NCI-H146 treated with DMSO at 0.1 percent for 48 hours (cell line): ENCODE results near the gene EFHD1.
"Not testable (repeated sequence)": the region's sequence is repeated elsewhere in the genome, so short reads cannot be mapped to it uniquely, and the experiment has no call there.

Source experiments
- DNase-seq: peaks from one replicate; lab custom pipeline; 2025; ENCODE audit not compliant: unreplicated experiment; lab: John Stamatoyannopoulos, UW

EFHD1 gene

DNA sequence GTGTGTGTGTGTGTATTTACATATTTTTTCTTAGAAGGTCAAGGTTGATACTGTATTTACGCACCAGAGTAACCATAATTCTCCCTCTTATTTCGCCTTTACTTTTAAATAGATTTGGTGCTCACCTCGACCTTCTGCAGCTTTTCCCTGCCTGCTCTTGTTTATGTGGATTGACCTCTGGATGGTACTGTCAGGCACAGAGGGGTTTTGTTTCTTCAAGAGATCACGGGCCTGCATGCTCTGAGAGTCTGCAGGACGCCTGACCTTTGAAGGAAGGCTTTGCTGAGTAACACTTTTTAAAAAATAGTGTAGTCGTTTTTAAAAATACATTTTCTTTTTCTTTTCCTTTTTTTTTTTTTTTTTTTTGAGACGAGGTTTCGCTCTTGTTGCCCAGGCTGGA is 18.1 kb upstream of the EFHD1 start:
- no peak for DNase-seq

DNA sequence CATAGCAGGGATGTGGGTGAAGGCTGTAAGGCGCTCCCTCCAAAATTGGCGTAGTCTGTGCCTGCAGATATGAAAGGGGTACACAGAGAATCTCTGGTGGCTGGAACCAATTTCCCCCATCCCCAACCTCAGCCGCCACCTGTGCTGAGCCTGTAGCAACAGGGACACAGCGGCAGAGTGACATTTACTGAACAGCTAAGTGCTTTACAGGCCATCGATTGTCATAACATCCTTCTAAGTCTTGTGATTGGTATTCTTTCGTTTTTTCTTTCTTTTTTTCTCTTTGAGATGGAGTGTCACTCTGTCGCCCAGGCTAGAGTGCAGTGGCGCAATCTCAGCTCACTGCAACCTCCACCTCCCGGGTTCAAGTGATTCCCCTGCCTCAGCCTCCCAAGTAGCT is 12.2 kb upstream of the EFHD1 start:
- DNase-seq = no peak

DNA sequence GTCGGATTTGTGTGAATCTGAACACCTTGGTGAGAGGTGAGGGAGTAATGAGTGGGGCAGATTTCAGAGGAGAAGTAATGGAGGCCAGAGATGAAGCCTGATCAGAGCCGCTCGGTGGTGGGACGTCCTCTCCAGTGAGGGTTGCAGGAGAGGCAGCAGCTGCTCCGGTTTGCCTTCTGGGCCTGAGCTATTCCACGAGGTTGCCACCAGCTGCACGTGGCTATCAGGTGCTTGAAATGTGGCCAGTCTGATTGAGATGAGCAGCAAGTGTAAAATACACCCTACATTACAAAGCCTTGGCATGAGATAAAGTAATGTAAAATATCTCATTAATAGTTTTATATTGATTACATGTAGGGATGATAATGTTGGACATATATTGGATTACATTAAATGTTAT is 10.8 kb upstream of the EFHD1 start:
- DNase-seq = no peak

DNA sequence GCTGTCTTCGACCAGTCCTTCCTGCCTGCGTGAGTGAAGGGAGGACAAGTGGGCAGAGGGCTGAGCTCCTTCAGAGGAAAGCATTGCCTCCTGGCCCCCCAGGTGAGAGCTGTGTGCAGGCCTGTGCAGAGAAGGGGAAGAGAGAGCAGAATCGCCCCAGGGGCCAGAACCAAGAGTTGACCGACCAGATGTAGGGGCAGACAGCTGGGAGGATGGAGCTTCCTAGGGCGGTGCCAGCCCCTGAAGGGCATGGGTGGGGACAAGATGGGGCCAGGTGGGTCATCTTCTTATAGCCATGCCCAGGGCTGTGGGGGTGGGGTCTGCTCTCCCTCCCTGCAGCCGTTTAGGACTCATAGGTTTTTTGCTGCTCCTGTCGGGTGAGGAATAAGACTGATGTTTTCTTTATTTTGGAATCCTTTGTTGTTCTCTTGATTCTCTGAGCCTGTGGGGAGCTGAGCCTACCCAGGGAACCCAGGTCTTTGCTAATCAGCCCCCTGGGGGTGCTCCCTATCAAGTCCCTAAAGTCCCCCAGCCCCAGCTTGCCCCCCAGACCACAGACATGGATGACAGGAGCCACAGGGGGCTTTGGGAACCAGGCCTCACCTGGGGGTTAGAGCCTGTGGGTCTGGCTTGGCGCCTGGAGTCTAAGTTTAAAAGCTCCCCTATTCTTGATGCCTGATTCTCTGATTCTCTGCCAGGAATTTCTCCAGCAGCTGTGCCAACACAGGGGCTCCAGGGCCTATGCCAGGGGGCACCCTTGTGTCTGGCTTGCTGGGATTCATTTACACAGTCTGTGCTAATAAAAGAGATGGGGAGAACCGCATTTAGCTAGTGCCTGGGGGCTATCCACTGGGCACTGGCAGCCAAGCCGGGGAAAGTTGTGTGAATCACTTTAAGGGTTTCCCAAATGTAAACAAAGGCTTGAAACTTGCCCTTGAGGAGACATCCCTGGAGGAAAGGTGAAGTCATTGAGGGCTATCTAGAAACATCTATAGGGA is 9.3 kb upstream of the EFHD1 start:
- no peak for DNase-seq

DNA sequence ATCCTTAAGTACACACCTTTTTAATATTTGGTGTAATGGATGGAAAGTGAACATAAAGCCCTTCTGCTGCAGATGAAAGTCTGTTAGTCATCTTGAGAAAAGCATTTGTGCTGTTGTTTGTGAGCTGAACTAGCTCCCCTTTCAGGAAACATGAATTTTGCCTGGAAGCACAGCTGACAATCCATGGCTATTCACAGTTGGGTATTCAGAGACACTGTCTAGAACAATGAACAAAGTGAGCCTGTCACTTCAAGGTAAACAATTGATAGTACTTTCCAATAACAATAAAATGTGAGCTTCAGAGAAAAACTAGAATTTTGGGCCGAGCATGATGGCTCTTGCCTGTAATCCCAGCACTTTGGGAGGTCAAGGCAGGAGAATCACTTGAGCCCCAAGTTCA is 6.8 kb upstream of the EFHD1 start:
- no peak for DNase-seq

DNA sequence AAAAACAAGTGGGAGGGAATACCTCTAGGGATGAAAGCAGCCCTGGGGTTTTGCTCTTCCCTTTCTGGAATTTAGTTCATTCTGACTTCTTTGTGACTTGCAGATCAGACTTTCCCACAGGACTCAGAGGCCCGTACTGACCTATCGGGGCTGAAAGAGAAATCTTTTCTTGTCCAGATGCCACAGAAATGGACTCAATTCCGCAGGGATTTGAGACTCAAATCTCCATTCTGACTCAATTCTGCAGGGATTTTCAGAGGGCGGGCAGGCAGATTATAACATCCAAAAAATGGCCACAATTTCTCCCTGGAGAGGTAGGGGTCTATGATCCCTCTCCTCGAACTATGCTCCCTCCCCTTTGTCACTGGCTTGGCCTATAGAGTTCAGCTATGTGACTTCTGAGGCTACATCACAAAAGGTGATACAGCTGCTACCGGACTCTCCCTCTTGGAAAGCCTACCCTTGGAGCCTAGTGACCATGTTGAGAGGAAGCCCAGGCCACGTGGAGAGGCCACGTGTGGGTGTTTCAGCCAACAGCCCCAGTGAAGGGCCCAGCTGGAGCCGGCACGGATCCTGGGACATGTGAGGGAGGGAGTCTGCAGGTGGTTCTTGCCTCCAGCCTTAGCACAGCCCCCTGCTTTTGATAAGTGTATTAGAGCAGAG is 4.8 kb upstream of the EFHD1 start:
- no peak for DNase-seq

DNA sequence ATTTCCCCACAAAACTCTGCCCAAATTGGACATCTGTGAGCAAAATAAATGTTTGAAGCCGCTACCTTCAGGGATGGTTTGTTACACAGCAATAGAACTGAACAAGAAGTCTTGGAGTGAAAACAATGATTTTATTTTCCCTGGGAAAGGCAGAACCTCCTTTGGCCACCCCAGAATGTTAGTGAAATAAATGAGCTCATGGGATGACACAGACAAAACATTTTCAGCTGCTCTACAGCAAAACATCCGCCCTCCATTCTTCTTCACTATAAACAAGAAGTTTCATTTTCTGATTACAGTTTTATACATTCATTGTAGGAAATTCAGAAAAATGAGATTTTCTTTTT is 4.3 kb upstream of the EFHD1 start:
- no peak for DNase-seq

DNA sequence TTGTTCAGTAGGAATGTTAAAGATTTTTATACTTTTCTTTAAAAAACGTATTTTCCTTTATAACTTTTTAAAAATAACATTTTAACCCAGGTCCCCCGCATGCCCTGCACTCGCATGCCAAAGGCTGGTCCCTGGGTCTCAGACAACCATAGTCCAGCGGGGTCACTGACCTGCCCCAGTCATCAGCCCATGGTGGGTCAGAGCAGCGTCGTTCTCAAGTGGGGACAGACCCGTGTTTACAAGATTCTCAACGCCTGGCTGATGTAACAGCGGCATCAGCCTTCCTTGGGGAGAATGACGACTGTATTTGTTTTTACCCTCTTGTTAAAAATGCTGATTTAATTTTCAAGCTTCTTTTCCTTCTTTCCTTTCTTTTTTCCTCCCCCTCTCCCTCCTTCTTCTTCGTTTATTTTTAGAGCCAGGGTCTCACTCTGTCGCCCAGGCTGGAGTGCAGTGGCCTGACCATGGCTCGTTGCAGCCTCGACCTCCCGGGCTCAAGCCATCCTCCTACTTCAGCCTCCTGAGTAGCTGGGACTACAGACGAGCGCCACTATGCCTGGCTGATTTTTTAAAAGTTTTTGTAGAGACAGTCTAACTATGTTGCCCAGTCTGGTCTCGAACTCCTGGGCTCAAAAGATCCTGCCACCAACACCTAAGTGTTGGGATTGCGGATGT is 1.0 kb upstream of the EFHD1 start:
- DNase-seq = no peak

- no peak for DNase-seq
Measured at GRCh38 chr2:232632904-232633412, 446 bp upstream of the EFHD1 start.

GRCh38 chr2:232634206-232635150 is 1.1 kb downstream of the EFHD1 start:
- no peak for DNase-seq

DNA sequence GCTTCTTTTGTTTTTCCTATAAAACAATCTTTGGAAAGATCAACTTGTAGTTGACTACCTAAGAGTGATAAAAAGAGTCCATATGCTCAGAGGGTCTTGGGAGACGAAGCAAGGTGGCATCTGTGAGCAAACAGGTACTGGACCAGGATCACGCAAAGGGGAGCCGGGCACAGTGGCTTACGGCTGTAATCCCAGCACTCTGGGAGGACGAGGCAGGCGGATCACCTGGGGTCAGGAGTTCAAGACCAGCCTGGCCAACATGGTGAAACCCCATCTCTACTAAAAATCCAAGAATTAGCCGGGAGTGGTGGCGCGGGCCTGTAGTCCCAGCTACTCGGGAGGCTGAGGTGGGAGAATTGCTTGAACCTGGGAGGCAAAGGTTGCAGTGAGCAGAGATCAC is 2.0 kb downstream of the EFHD1 start:
- DNase-seq = not testable (repeated sequence)

DNA sequence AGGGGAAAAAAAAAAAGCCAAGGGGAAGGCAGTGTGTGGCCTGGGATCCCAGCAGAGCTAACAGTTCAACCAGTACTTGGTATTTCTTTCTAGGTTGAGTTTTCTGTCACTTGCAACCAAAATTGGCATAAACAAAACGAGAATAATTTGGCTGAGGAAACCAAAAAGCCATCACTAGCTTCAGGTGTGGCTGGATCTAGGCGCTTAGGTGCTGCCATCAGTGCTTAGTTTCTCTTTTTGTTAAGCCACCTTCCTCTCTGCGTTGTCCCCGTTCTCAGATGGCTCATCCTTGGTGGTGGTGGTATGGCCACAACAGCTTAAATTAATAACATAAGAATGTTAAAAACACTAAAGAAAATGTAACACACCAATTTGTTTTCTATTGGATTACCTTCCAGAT is 2.4 kb downstream of the EFHD1 start:
- DNase-seq = no peak

DNA sequence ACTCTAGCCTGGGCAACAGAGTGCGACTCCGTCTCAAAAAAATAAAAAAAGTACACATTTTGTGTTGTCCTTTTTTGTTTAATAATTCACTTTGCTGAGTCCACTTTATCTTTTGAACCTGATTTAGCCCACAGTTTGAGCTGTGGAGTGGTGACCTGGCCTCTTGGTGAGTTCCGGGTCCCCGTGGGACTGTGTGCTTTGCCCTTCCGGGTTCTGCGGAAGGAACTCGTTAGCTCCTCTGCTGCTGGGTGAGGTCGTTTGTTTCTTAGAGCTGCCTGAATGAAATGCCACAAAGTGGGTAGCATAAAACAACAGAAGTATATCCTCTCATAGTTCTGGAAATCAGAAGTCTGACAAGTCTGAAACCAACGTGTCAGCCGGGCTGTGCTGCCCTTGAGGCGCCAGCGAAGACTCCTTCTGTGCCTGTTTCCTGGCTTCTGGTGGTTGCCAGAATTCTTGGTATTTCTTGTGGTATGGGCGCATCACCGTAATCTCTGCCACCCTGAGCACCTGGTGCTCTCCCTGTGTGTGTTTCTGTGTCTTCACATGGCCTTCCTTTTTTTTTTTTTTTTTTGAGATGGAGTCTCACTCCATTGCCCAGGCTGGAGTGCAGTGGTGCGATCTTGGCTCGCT is 3.5 kb downstream of the EFHD1 start:
- DNase-seq = no peak

DNA sequence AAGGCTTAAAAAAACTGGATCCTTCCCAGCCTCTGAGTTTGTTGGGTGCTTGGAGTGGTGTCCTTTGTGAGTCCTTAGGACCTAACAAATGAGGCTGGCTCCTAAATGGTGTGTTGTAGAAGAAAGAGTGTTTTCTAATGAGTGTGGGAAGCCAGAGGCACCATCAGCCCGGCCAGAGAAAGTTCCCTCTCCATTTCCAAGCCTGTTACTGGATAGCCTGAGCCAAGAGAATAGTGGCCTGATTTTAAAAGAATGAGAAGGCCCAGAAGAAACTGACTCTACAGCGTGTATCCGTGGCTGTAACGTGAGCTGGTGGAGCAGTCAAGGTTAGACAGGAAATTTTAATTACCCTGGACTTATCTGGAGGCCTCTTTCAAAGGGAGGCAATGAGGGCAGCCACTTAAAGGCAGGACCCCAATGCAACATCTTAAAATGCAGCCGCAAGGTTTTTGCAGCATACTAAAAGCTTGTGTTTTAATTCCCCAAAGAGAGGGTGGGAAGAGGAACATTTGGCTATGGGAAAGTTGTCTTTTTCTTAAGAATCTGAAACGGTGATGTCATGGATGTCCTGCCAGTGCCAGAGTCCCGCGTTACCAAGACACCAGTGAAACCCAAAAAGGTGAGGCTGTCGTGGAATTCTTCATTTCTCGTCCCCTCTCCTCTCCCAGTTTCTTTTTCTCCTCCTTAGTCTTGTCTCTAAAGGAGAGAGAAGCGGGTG is 4.6 kb downstream of the EFHD1 start:
- DNase-seq = no peak

- no peak for DNase-seq
Measured at GRCh38 chr2:232641153-232641848, 7.9 kb downstream of the EFHD1 start.

DNA sequence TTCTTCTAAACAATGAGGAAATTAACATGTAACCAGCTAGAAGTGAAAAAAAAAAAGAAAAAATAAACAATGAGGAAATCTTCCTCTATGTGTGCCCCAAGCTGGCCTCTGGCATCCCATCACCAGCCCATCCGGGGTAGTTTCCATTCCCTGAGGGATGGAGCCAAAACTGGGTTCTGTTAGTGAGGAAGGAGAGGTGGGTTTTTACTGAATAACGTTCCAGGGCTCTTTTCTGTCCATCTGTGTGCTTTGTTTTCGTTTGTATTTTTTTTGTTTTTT is 9.7 kb downstream of the EFHD1 start:
- DNase-seq = no peak

- no peak for DNase-seq
Measured at GRCh38 chr2:232643813-232644347, 10.5 kb downstream of the EFHD1 start.

DNA sequence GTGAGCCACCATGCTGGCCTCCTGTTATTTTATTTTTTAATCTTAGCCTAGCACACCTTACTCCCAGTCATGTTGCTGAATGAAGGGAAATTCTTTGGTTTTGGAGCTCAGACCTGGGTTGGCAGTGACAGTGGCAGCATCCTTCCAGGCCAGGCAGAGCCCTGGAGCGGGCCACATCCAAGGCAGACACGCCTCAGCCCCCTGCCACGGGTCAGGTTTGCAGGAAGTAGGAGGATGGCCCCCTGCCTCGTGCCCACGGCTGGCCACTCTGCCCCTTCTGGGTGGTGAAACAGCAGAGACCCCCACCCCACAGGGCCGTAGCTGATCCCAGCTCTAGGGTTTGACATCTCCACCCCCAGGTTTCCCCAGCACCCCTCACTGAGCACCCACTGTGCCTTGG is 11.7 kb downstream of the EFHD1 start:
- no peak for DNase-seq

GRCh38 chr2:232646726-232647125 is 13.3 kb downstream of the EFHD1 start:
- no peak for DNase-seq
